Right ventricle myocardium inferior (tissue), 1 donor: Measurements from ENCODE around the gene SNX14. TPM values are rescaled to one million over a fixed set of nuclear protein-coding genes. Genes with fewer than 3 reads are reported as not detected.
"Not testable (repeated sequence)": the region's sequence is repeated elsewhere in the genome, so short reads cannot be mapped to it uniquely, and the experiment has no call there.

Experiments used
- ATAC-seq: fragments of 200-7000 bp; cut with Tn5 transposase; one replicate; pipeline ENCODE4 v1.9.1; 2020; ENCODE audit warnings: mild to moderate bottlenecking, moderate library complexity
- DNase-seq: peaks from one replicate; pipeline ENCODE4 v3.0.0; 2021; ENCODE audit errors: missing footprints
- intact Hi-C: fragments of 100-400 bp; cut with DNase I; formaldehyde crosslinking; loops from one replicate; pipeline ENCODE4 v1.11.0; 2022
- total RNA-seq: library from RNA; stranded (reverse); fragmentation: NEBNext Ultra II Directional; extraction: Animal tissue kit (Norgen Biotek cat#: 25700); gene quantifications from one replicate; pipeline ENCODE4 v1.2.1, GENCODE V29; 2021
- donor health status: DM: no; HTN: yes; CAD: no; lungs with severe emphysema.

The SNX14 gene
- total RNA-seq, 1 donor from 2014 or later = 24.3 TPM

DNA sequence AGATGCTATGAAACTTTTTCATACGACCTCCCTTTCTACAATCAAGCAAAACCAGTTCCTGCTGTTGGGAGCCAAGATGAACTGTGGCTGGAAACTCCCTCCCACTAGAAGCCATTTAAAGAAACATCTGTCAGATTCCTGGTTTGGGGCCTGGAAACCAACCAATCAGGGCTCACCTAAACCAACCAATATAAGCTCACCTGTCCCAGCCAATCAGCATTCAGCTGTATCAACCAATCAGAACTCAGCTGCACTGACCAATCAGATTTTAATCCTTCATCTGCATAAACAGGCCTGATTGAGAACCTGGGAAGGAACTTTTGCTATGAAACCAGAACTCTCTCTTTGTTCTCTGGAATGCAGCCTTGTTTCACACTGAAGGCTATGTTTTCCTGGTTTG, 42.4 kb downstream of the SNX14 start:
- intact Hi-C loops = no loop called here
- no peak for DNase-seq
- ATAC-seq = no peak

DNA sequence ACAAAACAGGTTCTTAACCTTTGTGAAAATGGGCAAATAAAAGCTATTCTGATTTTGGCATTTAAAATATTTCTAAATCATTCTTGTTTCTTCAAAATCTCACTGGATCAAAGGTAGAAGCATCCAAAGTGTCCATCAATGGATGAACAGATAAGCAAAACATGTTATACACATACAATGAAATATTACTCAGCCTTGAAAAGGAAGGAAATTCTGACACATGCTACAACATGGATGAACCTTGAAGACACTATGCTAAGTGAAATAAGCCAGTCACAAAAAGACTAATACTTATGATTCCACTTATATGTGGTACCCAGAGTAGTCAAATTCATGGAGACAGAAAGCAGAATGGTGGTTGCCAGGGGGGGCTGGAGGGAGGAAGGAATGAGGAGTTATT, 45.9 kb downstream of the SNX14 start:
- intact Hi-C loops = no loop called here
- DNase-seq (no peak), ATAC-seq (no peak)

DNA sequence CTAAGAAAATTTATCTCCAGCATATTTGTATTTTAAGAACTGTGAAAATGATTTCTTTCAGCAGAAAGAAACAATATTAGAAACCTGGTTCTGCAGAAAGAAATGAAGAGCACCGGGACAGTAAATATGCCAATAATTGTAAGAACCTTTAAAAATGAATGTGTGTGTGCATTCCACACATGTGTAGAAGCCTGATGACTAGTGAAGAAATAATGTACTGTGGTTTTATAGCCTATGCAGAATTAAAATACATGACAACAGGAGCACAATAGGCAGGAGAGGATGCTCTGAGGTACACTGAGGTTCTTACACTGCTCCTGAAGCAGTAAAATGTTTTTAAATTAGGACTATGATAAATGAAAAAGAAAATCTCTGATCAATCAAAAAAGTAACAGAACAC, 48.9 kb downstream of the SNX14 start:
- ATAC-seq = no peak
- intact Hi-C loops = no loop called here

DNA sequence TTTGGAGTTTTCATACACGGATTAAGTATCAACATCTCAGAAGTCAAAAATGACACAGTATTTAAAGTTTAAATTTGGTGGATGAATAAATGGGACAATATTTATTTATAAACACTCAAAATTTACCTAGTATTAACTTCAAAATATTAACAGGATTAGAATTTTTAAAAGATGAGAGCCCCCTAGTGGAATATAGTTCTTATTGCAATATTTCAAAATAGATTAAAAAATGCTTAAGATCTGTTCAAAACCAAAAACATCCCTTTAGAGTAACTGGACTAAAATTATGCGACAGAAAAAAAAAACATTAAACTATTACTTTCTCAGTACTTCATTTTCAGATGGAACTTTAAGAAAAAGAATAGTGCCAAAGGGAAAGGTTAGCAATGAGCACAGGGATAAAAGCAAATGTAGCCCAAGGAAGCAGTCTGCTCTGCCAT, 56.6 kb downstream of the SNX14 start:
- no peak for ATAC-seq
- intact Hi-C loops = no loop called here
- no peak for DNase-seq

More for the DNA sequence above, 48.9 kb downstream of the SNX14 start:
- no peak for DNase-seq

DNA sequence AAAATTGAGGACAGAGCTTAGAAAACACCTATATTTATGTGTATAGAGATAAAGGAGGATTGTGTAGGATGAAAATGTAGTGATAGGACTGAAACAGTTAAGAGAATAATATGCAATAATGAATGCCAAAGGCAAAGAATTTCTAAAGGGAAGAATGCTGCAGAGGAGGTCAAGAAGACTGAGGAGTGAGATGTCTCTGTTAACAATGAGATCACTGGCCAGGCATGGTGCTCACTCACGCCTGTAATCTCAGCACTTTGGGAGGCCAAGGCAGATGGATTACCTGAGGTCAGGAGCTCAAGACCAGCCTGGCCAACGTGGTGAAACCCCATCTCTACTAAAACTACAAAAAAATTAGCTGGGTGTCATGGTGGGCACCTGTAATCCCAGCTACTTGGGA, 69.4 kb downstream of the SNX14 start:
- DNase-seq, intact Hi-C loops, ATAC-seq: not testable (repeated sequence)

DNA sequence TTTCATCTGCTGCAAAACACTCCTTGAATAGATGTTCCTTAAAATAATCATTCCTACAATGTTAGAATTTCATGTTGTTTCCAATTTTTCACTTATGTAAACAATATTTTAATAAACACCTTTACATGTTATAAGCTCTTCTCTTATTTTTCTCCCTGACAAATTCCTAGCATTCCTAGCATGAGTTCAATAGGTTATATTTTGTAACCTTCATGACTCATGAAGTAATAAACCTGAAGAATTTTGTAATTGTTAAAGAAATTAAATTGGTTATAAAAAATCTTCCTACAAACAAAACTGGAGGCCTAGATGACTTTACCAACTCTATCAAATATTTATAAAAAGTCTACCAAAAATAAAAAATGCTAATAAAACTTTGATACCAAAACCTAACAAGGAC, 77.5 kb downstream of the SNX14 start:
- no peak for ATAC-seq
- intact Hi-C loops = no loop called here
- no peak for DNase-seq

DNA sequence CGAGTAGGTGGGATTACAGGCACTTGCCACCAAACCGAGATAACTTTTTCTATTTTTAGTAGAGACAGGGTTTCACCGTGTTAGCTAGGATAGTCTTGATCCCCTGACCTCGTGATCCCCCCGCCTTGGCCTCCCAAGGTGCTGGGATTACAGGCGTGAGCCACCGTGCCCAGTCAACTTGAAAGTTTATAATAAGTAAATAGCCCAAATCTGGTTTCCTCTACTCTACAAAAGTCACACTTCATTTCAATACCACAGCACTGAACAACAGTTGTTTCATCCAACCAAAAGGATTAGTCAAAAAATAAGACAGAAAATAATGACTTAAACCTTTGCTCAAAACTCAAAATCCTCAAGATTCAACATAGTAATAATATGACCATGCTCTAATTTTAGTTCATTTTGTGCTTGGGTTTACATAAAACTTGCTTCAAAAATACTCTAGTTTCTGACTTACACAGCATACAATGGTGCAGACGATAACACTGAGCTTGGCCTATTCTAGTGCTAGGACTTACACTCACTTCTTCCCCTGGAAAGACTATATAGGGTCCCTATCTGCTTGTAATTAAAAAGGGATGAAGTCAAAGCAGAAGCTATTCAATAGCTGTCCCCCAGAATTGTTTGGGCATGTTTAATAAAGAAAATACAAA, 87.1 kb downstream of the SNX14 start:
- intact Hi-C loops = no loop called here
- ATAC-seq (no peak), DNase-seq (no peak)

DNA sequence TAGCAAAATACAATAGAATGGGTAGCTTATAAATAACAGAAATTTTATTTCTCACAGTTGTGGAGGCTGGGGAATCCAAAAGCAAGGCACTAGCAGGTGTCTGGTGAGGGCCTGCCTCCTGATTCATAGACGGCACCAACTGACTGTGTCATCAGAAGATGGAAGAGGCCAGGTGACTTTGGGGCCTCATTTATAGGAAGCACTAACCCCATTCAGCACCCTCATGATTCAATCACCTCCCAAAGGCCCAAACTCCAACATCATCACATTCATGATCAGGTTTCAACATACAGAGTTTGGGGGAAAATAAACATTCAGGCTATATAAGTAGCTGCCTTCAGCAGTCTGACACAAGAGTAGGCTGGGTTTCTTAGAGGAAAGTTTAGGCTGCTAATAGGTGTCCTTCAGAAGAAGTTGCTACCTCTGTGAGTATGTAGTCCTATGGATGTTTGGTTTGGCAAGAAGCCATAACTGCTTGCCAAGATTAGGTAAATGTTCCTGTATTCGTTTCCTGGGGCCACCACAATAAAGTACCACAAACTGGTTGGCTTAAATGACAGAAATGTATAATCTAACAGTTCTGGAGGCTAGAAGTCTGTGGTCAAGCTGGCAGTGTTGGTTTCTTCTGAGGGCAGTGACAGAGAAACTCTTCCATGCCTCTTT, 94.9 kb downstream of the SNX14 start:
- ATAC-seq = no peak
- intact Hi-C loops = no loop called here
- DNase-seq = no peak

DNA sequence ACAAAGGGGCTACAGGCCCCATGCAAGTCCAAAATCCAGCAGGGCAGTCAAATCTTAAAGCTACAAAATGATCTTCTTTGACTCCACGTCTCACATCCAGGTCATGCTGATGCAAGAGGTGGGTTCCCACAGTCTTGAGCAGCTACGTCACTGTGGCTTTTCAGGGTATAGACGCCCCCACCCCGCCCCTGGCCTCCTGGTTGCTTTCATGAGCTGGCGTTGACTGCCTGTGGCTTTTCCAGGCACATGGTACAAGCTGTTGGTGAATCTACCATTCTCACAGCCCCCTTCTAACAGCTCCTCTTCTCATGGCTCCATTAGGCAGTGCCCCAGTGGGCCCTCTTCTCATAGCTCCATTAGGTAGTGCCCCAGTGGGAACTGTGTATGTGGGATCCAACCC, 96.8 kb downstream of the SNX14 start:
- intact Hi-C loops = no loop called here
- DNase-seq (no peak), ATAC-seq (no peak)

DNA sequence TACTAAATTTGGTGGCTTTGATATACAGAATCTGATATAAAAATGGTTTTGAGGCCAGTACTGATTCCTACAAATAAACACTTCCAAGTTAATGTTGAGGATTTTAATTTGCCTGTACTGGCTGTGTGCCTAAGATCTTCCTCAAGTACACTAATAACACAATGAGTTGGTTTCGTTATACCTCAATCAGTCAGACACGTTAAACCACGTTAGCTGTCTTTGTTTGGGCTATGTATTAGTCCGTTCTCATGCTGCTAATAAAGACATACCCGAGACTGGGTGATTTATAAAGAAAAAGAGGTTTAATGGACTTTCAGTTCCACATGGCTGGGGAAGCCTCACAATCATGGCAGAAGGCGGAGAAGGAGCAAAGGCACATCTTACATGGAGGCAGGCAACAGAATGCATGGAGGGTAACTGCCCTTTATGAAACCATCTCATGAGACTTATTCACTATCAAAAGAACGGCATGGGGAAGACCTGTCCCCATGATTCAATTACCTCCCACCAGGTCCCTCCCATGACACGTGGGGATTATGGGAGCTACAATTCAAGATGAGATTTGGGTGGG, 97.6 kb downstream of the SNX14 start:
- no peak for DNase-seq

DNA sequence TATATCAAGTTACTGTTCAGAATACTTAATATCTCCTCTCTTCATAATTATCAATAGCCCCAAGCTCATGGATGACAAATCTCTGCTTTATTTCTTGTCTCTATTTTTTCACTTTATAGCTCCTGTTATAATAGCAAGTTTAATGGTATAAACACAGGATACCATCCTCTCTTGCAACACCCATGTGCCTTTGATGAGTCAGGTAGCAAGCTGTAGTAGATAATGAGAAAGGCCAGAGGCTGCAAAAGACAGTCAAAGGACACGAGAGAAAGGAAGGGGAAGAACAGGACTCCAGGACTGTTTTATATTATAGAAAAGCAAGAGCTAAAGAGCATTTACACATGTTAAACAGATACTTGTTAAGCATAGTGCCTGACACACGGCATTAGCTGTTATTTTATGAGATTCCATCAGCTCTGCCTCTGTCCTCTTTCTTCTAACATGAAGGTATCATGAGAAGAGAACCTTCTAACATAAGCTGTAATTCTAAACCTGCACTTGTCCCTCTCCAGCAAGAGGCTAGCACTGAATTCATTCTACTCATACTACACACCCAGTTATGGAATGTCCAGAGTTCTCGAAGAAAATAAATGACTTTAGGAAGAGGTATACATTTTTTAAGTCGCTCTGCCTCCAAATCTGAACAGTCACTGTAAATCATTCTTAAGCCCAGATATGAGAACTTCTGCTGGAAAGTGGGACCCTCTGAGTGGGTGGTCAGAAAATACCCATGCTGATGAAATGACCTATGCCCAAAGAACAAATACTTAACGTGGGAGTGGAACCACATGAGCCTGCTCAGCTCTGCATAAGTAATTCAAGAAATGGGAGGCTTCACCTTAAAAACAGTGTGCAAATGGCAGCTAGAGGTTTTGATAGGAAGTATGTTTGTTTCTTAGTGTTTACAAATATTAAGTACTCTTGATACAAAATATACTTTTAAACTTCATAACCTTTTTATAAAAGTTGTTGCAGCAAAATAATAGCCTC, 98.8 kb downstream of the SNX14 start:
- intact Hi-C loops = no loop called here
- ATAC-seq = no peak
- DNase-seq = no peak

More for the DNA sequence above, 97.6 kb downstream of the SNX14 start:
- no peak for ATAC-seq
- intact Hi-C loops = no loop called here

DNA sequence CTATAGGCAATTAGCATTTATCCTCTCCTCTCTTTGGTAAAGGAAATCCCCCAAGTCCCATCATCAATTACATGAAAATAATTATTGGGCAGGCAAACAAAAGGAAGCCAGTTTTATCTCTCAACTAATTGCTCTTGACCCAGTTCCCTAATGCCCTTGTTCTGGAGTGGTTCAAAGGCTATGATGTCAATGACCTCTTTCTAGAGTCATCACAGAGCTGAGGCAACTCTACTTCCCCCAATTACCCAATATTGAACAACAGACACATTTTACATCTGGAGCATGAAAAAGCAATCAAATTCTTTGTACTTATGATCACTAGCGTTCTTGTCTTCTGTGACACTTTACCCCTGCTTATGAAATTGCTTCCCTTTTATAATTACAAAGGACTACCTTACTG, 100.3 kb downstream of the SNX14 start:
- no peak for DNase-seq
- intact Hi-C loops = no loop called here
- ATAC-seq = no peak

DNA sequence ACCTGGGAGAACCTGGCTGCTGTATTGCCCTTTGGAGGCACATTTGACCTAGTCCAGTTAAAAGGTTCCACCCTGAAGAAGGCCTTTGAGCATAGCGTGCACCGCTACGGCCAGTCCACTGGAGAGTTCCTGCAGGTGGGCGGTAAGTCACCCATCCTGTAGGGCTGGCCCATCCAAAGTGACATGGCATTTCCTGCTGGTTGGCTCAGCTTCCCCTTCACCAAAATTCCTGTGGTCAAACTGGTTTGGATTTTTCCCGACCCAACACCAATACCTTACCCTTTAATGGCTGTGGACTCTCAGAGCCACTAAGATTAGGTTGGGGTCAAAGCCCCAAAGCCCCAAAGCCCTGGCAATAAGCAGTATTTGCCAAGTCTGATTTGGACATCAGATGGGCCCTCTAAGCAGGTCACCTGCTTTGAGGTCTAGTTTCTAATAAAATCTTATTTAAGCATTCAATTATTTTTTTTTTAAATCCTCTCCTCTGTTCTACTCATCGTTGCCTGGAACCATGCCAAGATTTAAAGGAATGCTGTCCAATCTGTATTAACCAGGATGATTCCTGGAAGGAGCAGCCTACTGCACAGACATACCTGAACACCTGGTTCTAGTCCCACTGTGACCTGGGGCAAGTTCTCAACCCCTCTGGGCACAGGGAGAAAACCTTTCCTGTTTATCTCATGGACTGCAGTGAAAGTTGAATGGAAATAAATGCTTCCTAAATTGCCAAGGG, 103.0 kb downstream of the SNX14 start:
- intact Hi-C loops = no loop called here
- DNase-seq = no peak
- ATAC-seq = no peak

DNA sequence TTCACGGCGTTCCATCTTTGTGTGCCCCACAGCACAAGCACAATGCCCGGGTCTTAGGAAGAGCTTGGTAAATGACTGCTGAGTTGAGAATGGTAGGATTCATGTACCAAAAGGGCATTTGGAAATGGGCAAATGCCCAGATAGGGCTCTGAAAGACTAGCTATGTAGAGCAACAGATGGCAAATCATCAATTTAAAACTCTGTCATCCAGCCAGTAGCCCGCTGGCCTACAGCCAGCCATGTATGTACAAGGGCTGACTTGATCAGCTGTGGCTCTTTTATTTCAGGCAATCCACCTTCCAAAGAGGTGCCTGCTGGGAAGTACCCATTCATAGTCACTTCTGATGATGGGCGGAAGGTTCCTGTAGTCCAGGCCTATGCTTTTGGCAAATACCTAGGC, 108.7 kb downstream of the SNX14 start:
- intact Hi-C loops = no loop called here
- ATAC-seq (no peak), DNase-seq (no peak)

DNA sequence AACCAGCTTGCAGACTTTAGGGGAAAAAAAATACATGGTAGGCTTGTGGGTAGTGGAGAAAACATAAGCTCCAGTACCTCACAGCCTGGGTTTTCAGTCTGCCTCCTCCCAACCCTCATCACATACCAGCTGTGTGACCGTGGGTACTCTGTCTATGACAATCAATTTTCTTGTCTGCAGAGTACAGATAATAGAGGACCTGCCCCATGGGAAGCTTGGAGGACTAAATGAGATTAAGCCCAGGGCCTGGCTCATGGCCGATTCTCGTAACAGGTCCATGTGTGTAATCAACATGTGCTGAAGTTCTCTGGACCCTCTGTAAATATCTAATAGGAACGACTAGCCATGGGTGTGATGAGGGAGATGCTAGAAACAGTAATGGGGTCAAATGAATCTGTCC, 109.8 kb downstream of the SNX14 start:
- intact Hi-C loops = loop anchor here (1.0 kb wide), 1 partner anchor 129 kb away; no protein-coding TSS in a partner anchor
- DNase-seq (no peak), ATAC-seq (no peak)

DNA sequence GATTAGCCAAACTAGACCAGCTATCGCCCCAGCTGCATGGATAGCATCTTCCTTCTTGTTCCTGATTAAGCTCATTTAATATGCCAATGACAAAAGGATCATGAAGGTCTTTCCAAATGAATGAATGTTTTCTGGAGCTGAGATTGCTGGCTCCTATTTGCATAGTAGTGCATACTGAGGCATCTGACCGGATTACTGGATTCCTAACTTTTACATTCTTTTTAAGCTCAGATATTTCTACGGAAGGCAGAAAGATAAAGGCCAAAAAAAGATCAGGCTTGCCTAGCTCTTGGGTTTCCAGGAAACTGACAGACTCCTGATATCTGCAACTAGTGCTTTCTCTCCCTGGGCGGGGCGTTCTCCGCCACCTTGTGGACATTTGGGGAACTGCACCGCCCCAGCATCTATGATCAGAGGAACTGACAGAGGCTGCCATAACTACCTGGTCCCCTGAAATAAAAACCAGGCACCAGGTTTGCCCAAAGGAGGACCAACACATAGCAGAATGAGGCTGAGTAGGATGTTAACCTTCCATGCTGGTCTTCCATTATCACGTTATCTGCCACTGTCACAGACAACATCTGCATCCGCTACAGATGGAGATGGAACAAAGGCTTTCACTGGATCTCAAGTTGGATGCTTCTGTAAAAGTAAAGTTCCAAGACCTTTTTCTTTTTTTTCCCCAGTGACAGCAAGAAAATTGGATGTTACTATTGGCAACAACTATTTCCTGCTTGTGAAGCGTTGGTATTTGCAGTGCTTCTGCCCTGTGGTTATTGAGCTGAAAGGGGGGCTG, 110.6 kb downstream of the SNX14 start:
- intact Hi-C loops = loop anchor here (1.0 kb wide), 1 partner anchor 128 kb away; no protein-coding TSS in a partner anchor
- ATAC-seq (peak; percentile 90), DNase-seq (peak; percentile 90)

DNA sequence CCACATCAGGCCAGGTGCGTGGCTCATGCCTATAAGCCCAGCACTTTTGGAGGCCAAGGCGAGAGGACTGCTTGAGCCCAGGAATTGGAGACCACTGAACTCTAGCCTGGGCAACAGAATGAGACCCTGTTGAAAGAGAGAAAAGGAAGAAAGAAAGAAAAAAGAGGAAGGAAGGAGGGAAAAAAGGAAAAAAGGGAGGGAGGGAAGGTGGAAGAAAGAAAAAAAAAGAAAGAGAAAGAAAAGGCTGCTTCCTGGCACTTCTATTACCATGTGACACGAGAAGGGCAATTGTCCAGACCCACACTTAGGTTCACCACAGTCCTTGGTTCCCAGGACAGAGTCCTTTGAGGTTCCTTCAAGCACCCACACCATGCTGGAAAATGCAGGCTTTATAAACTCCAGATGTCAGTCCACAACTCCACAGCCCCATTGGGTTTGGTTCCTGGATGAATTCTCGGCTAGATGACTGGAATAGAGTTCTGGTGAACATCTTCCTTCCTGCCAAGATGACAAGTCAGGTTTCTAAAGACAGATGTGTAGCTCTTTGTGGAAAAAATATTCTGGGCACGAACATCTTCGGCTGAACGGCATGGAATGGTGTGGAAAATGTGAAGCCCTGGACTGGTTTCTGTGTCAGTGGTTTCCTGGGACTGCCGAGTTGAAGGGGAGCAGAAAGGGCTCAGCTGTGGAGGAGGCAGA, 111.3 kb downstream of the SNX14 start:
- ATAC-seq (peak; percentile 73), DNase-seq (no peak)
- intact Hi-C loops = no loop called here
